ENCODE results near the gene FBXO7.

The FBXO7 gene

GRCh38 chr22:32474635-32475467 is at the start of gene FBXO7 (continued):
- no peak for TF ChIP-seq ZNF148 (tag by site-specific recombination; IDR thresholded peaks at IDR 0.05; ENCODE audit: borderline replicate concordance)
- peak; percentile 57; the same call in 1 of the 2 replicates for TF ChIP-seq ZNF223 (tag by site-specific recombination; IDR thresholded peaks at IDR 0.05)
- TF ChIP-seq ZNF132 (tag by site-specific recombination; IDR thresholded peaks at IDR 0.05; ENCODE audit: borderline replicate concordance) = no peak
- no peak for TF ChIP-seq ZNF837 (tag by site-specific recombination; IDR thresholded peaks at IDR 0.05)
- no peak for TF ChIP-seq PRDM4 (tag by site-specific recombination; IDR thresholded peaks at IDR 0.05)
- no peak for TF ChIP-seq ZNF391 (tag by site-specific recombination; IDR thresholded peaks at IDR 0.05; ENCODE audit: borderline replicate concordance, low read depth)
- TF ChIP-seq ZNF266 (tag by site-specific recombination; IDR thresholded peaks at IDR 0.05; ENCODE audit: low read depth) = no peak
- TF ChIP-seq KLF16 (tag by site-specific recombination; IDR thresholded peaks at IDR 0.05) = peak; percentile 46; the same call in 1 of the 2 replicates
- TF ChIP-seq ZNF155 (tag by site-specific recombination; IDR thresholded peaks at IDR 0.05) = no peak
- TF ChIP-seq ZFP3 (tag by site-specific recombination; IDR thresholded peaks at IDR 0.05; ENCODE audit: low read depth) = no peak
- no peak for TF ChIP-seq ZNF785 (tag by site-specific recombination; IDR thresholded peaks at IDR 0.05)
- peak; percentile 52; the same call in 1 of the 2 replicates for TF ChIP-seq ZNF777 (tag by site-specific recombination; IDR thresholded peaks at IDR 0.05; ENCODE audit: borderline replicate concordance)
- TF ChIP-seq ZNF341 (tag by site-specific recombination; IDR thresholded peaks at IDR 0.05; ENCODE audit: low read depth) = peak; percentile 78
- TF ChIP-seq ZNF510 (tag by site-specific recombination; IDR thresholded peaks at IDR 0.05; ENCODE audit: insufficient replicate concordance) = no peak
- TF ChIP-seq ZNF629 (tag by site-specific recombination; IDR thresholded peaks at IDR 0.05) = peak; percentile 58
- peak; percentile 94 for TF ChIP-seq ZFHX2 (tag by site-specific recombination; conservative IDR thresholded peaks at IDR 0.05)
- TF ChIP-seq PRDM2 (tag by site-specific recombination; IDR thresholded peaks at IDR 0.05; ENCODE audit: borderline replicate concordance) = no peak
- TF ChIP-seq YY2 (tag by site-specific recombination; IDR thresholded peaks at IDR 0.05) = peak; percentile 7; the same call in 1 of the 2 replicates
- peak; percentile 47 for TF ChIP-seq ZNF76 (tag by site-specific recombination; IDR thresholded peaks at IDR 0.05; ENCODE audit: borderline replicate concordance, low read depth)
- TF ChIP-seq ZNF692 (tag by site-specific recombination; IDR thresholded peaks at IDR 0.05) = no peak
- no peak for TF ChIP-seq ZNF214 (tag by site-specific recombination; IDR thresholded peaks at IDR 0.05; ENCODE audit: borderline replicate concordance)
- no peak for TF ChIP-seq MEIS1 (CRISPR knock-in tag; IDR thresholded peaks at IDR 0.05; ENCODE audit: borderline replicate concordance)
- no peak for TF ChIP-seq ZNF514 (tag by site-specific recombination; IDR thresholded peaks at IDR 0.05)
- peak; percentile 85 for TF ChIP-seq ZBTB8A (tag by site-specific recombination; IDR thresholded peaks at IDR 0.05)
- no peak for TF ChIP-seq ZBTB44 (tag by site-specific recombination; IDR thresholded peaks at IDR 0.05)
